H1 (cell line): ENCODE results near the gene RPTOR. TPM values are rescaled to one million over a fixed set of nuclear protein-coding genes. Genes with fewer than 3 reads are reported as not detected.

Source experiments
- CTCF ChIA-PET: fragments of 300-600 bp; sonication (Branson Sonifier 250); formaldehyde crosslinking; loops from one replicate; lab custom pipeline; 2021; ENCODE audit not compliant: partially characterized antibody; lab: Charles Lee
- POLR2A ChIA-PET: fragments of 300-600 bp; sonication (Branson Sonifier 250); formaldehyde crosslinking; loops from one replicate; lab custom pipeline; 2021; ENCODE audit warnings: inconsistent platforms; ENCODE audit not compliant: partially characterized antibody; lab: Charles Lee
- DNase-seq, 2 experiments: peaks; one replicate each; pipeline versions ENCODE4 v3.0.0 to v3.0.0-alpha.2; 2010 to 2022; ENCODE audit warnings: low spot score in 2 of 2, low read depth in 1 of 2, mixed read lengths in 1 of 2
- FAIRE-seq: peaks from 2 replicates; lab custom pipeline; 2011; peaks lifted over from hg19 to GRCh38; lab: Jason Lieb, UNC
- H2AFZ ChIP-seq: 2 replicates; pipeline ENCODE4 v1.8.1; 2012; ENCODE audit warnings: low read length, inconsistent platforms
- H2AK5ac ChIP-seq: 2 replicates; pipeline ENCODE4 v1.6.1; 2013; ENCODE audit warnings: low read depth, low read length
- H2BK120ac ChIP-seq: replicated peaks from 2 replicates; pipeline ENCODE3; 2013; ENCODE audit warnings: low read depth, low read length, inconsistent platforms
- H2BK12ac ChIP-seq: 2 replicates; pipeline ENCODE4 v1.6.1; 2013; ENCODE audit warnings: low read depth, low read length
- H2BK15ac ChIP-seq: 2 replicates; pipeline ENCODE4 v1.6.1; 2013; ENCODE audit warnings: low read length
- H2BK20ac ChIP-seq: 2 replicates; pipeline ENCODE4 v1.6.1; 2013; ENCODE audit warnings: low read length
- H2BK5ac ChIP-seq: 2 replicates; pipeline ENCODE4 v1.6.1; 2013; ENCODE audit warnings: low read depth, low read length
- H3K14ac ChIP-seq: 2 replicates; pipeline ENCODE4 v1.6.1; 2013; ENCODE audit warnings: inconsistent platforms; ENCODE audit not compliant: insufficient read length
- H3K18ac ChIP-seq: 2 replicates; pipeline ENCODE4 v1.6.1; 2013; ENCODE audit warnings: low read length; ENCODE audit errors: extremely low read depth
- H3K23ac ChIP-seq: 2 replicates; pipeline ENCODE4 v1.6.1; 2013; ENCODE audit warnings: inconsistent platforms; ENCODE audit not compliant: insufficient read length
- H3K23me2 ChIP-seq: 2 replicates; pipeline ENCODE4 v1.6.1; 2013; ENCODE audit warnings: low read depth, low read length
- H3K27ac ChIP-seq: 2 replicates; pipeline ENCODE4 v1.6.1; 2011; ENCODE audit warnings: low read depth, low read length, inconsistent platforms
- H3K27me3 ChIP-seq, 4 experiments: replicated peaks in 1 of 4; 1 replicate in 1 of 4; 2 replicates in 3 of 4; pipeline versions ENCODE4 v1.6.1 to v1.8.1; 2011 to 2013; ENCODE audit warnings: low read length in 3 of 4, mild to moderate bottlenecking in 3 of 4, inconsistent platforms in 2 of 4, mixed read lengths in 2 of 4, moderate library complexity in 1 of 4; ENCODE audit not compliant: control insufficient read depth in 3 of 4, insufficient read depth in 3 of 4; ENCODE audit errors: extremely low read depth in 1 of 4
- H3K36me3 ChIP-seq, 4 experiments: 2 replicates each; pipeline versions ENCODE4 v1.6.1 to v1.8.1; 2011 to 2013; ENCODE audit warnings: mild to moderate bottlenecking in 4 of 4, low read length in 3 of 4, moderate library complexity in 2 of 4, control low read depth in 1 of 4, inconsistent platforms in 1 of 4; ENCODE audit not compliant: insufficient read depth in 4 of 4, control insufficient read depth in 2 of 4
- H3K4ac ChIP-seq: replicated peaks from 2 replicates; pipeline ENCODE3; 2013; ENCODE audit warnings: low read length, low read depth, mixed read lengths, inconsistent platforms; ENCODE audit not compliant: insufficient read length
- H3K4me1 ChIP-seq, 4 experiments: replicated peaks in 1 of 4; 1 replicate in 1 of 4; 2 replicates in 3 of 4; pipeline versions ENCODE4 v1.6.1 to v1.8.1; 2011 to 2013; ENCODE audit warnings: low read length in 3 of 4, inconsistent platforms in 2 of 4, mixed read lengths in 1 of 4; ENCODE audit not compliant: insufficient read depth in 4 of 4, control insufficient read depth in 3 of 4
- H3K4me2 ChIP-seq, 2 experiments: 2 replicates each; pipeline versions ENCODE4 v1.6.1 to v1.8.1; 2011 to 2013; ENCODE audit warnings: low read depth in 2 of 2, low read length in 2 of 2, control low read depth in 1 of 2, inconsistent platforms in 1 of 2, mild to moderate bottlenecking in 1 of 2; ENCODE audit not compliant: insufficient read depth in 1 of 2
- H3K4me3 ChIP-seq, 4 experiments: fragments of 200-600, 300-600 bp in 1 of 4; sonication (generic), shearing (Covaris generic), sonication (Bioruptor Twin) in 1 of 4; 2 replicates each; pipeline versions ENCODE4 v1.5.1 to v1.8.1; 2011 to 2016; ENCODE audit warnings: low read length in 4 of 4, low read depth in 3 of 4, control low read depth in 2 of 4, inconsistent platforms in 2 of 4, mild to moderate bottlenecking in 2 of 4, mixed read lengths in 1 of 4, moderate library complexity in 1 of 4; ENCODE audit not compliant: insufficient read depth in 2 of 4; ENCODE audit errors: extremely low read depth in 1 of 4
- H3K56ac ChIP-seq: replicated peaks from 2 replicates; pipeline ENCODE3; 2013; ENCODE audit warnings: low read depth, mild to moderate bottlenecking, mixed read lengths, low read length, inconsistent platforms; ENCODE audit not compliant: insufficient read length
- H3K79me1 ChIP-seq: 2 replicates; pipeline ENCODE4 v1.6.1; 2013; ENCODE audit warnings: low read depth, low read length, control low read depth
- H3K79me2 ChIP-seq, 2 experiments: 2 replicates each; pipeline versions ENCODE4 v1.6.1 to v1.8.1; 2012 to 2013; ENCODE audit warnings: low read length in 2 of 2, mild to moderate bottlenecking in 2 of 2, inconsistent platforms in 1 of 2; ENCODE audit not compliant: insufficient read depth in 2 of 2, control insufficient read depth in 1 of 2
- H3K9ac ChIP-seq, 4 experiments: replicated peaks in 1 of 4; 1 replicate in 1 of 4; 2 replicates in 3 of 4; pipeline versions ENCODE4 v1.6.1 to v1.8.1; 2011 to 2013; ENCODE audit warnings: low read depth in 3 of 4, low read length in 3 of 4, control low read depth in 2 of 4, mild to moderate bottlenecking in 2 of 4, moderate library complexity in 2 of 4, inconsistent platforms in 1 of 4; ENCODE audit errors: extremely low read depth in 1 of 4
- H3K9me3 ChIP-seq, 2 experiments: 2 replicates each; pipeline versions ENCODE4 v1.6.1 to v1.8.1; 2012 to 2013; ENCODE audit warnings: mild to moderate bottlenecking in 2 of 2, moderate library complexity in 2 of 2, control low read depth in 1 of 2, inconsistent platforms in 1 of 2, low read depth in 1 of 2, low read length in 1 of 2, mixed read lengths in 1 of 2; ENCODE audit not compliant: insufficient read depth in 2 of 2
- H4K20me1 ChIP-seq, 2 experiments: replicated peaks in 1 of 2; 2 replicates each; pipeline versions ENCODE3 to v1.8.1; 2011 to 2013; ENCODE audit warnings: inconsistent platforms in 2 of 2, low read length in 2 of 2, mild to moderate bottlenecking in 1 of 2; ENCODE audit not compliant: insufficient read depth in 2 of 2, control insufficient read depth in 1 of 2
- H4K5ac ChIP-seq: 2 replicates; pipeline ENCODE4 v1.6.1; 2013; ENCODE audit warnings: low read length, low read depth, mixed read lengths, inconsistent platforms; ENCODE audit not compliant: insufficient read length
- H4K8ac ChIP-seq: 2 replicates; pipeline ENCODE4 v1.8.0; 2013; ENCODE audit warnings: mild to moderate bottlenecking, moderate library complexity, low read length, inconsistent platforms; ENCODE audit not compliant: insufficient read depth; ENCODE audit errors: extremely low read depth
- H4K91ac ChIP-seq: replicated peaks from 2 replicates; pipeline ENCODE3; 2013; ENCODE audit warnings: low read length, mixed read lengths, inconsistent platforms; ENCODE audit not compliant: insufficient read length
- BACH1 ChIP-seq: IDR thresholded peaks from 2 replicates; pipeline ENCODE4 v1.6.1; 2012; ENCODE audit warnings: low read length, improper control_type of control experiment
- BCL11A ChIP-seq, 2 experiments: IDR thresholded peaks; one replicate each; pipeline ENCODE4 v1.6.1; 2011; ENCODE audit warnings: low read depth in 2 of 2, low read length in 2 of 2, mild to moderate bottlenecking in 2 of 2
- CBX8 ChIP-seq: fragments of 300-800, 300-1000 bp; sonication (generic); IDR thresholded peaks from 2 replicates; pipeline ENCODE4 v1.7.1; 2016; ENCODE audit warnings: low read depth, low read length, borderline replicate concordance
- EGR1 ChIP-seq: IDR thresholded peaks from 2 replicates; pipeline ENCODE4 v1.6.1; 2011; ENCODE audit warnings: low read depth, low read length, borderline replicate concordance
- HDAC6 ChIP-seq: IDR thresholded peaks from one replicate; pipeline ENCODE4 v1.7.1; 2012; ENCODE audit warnings: low read depth, mild to moderate bottlenecking, inconsistent platforms, low read length, moderate library complexity
- KDM1A ChIP-seq: fragments of 200-600, 300-600 bp; sonication (generic); IDR thresholded peaks from 2 replicates; pipeline ENCODE4 v1.7.1; 2016; ENCODE audit warnings: mild to moderate bottlenecking, low read length, borderline replicate concordance
- NANOG ChIP-seq: IDR thresholded peaks from 2 replicates; pipeline ENCODE4 v1.6.1; 2011; ENCODE audit warnings: low read length, low read depth, mild to moderate bottlenecking, inconsistent platforms; ENCODE audit not compliant: insufficient read depth, poor library complexity, severe bottlenecking
- RFX5 ChIP-seq: IDR thresholded peaks from 2 replicates; pipeline ENCODE4 v1.6.1; 2011; ENCODE audit warnings: low read depth, low read length, improper control_type of control experiment, borderline replicate concordance
- SIRT6 ChIP-seq: IDR thresholded peaks from one replicate; pipeline ENCODE4 v1.7.1; 2012; ENCODE audit warnings: low read length, inconsistent platforms
- SIX5 ChIP-seq: IDR thresholded peaks from 2 replicates; pipeline ENCODE4 v1.6.1; 2011; ENCODE audit warnings: mild to moderate bottlenecking, low read depth, low read length
- SP4 ChIP-seq: IDR thresholded peaks from 2 replicates; pipeline ENCODE4 v1.6.1; 2012; ENCODE audit warnings: low read length, inconsistent platforms
- TAF7 ChIP-seq: optimal IDR thresholded peaks from 2 replicates; pipeline ENCODE3; 2011; ENCODE audit warnings: low read depth, mild to moderate bottlenecking, inconsistent platforms, low read length, moderate library complexity, borderline replicate concordance
- TBP ChIP-seq: IDR thresholded peaks from 2 replicates; pipeline ENCODE4 v1.6.1; 2011; ENCODE audit warnings: low read depth, low read length, improper control_type of control experiment
- WGBS, 2 experiments: shearing (Covaris generic) in 1 of 2; methylation state at CpG; one replicate each; pipeline versions ENCODE4 v1.1.6 to v1.1.7; 2013 to 2015; ENCODE audit warnings: low lambda C conversion rate in 2 of 2, mixed read lengths in 2 of 2, inconsistent platforms in 1 of 2, low coverage in 1 of 2, missing lambda C conversion rate in 1 of 2; ENCODE audit not compliant: insufficient replicate concordance in 2 of 2, insufficient coverage in 1 of 2, insufficient read length in 1 of 2; ENCODE audit errors: extremely low coverage in 1 of 2, missing lambda C conversion rate in 1 of 2; 5-methylcytosine and 5-hydroxymethylcytosine counted together
- polyA plus RNA-seq, 7 experiments: library from polyadenylated mRNA; depleted of rRNA in 3 of 7; stranded (reverse) in 5 of 7; unstranded in 2 of 7; fragments of >200 nt in 5 of 7; fragments of 200-250 nt in 2 of 7; gene quantifications; 1 replicate in 5 of 7; 2 replicates in 1 of 7; 4 replicates in 1 of 7; pipeline versions ENCODE4 v1.2.1 to v1.2.3, GENCODE V29; 2011 to 2013; ENCODE audit warnings: missing spikeins in 2 of 7, mixed read lengths in 2 of 7
- total RNA-seq: library from RNA; stranded (reverse); fragmentation: NEBNext Ultra II Directional; extraction: Animal tissue kit (Norgen Biotek cat#: 25700); gene quantifications from 2 replicates; pipeline ENCODE4 v1.2.1, GENCODE V29; 2021
- TF ChIP-seq, protein P1 (sequence below): IDR thresholded peaks from 2 replicates; pipeline ENCODE4 v1.6.1; 2012; ENCODE audit warnings: inconsistent platforms

RPTOR gene
- total and polyA plus RNA-seq, 2 of the 8 experiments (the other 6 are each of a cell fraction or from before 2014, with no cell fraction given): 6.9 to 28.7 TPM

DNA sequence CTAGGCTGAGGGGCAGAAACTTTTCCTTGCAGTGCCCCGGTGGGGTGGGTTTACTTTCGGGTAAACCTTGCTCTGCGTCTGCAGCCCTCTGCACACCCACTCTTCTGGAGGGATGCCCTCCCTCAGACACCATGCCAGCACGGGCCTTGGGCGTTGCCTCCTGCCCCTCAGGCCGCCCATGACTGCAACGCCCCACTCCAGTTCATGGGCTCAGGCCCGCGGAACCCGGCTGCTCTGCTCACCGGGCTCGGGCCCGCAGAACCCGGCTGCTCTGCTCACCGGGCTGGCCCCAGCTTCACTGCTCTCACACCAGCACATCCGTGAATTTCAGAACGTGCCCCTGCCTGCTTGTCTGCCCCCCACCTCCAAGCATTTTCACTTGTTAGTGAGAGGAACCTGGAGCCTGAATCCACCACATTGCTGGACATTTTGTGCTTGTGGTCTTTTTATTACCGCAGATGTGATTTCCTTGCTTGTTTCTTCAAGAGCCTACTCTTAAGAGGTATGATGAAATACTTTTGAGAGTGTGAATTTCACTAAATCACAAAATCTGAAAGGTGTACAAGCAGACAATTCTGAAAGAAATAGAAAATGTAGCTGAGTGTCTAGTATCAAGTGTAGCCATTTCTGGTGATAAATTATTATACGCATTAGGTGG is 130.9 kb downstream of the RPTOR start:
- H3K27me3 ChIP-seq: no peaks in the 10 kb centered on the region
- H3K9ac ChIP-seq: no peak overlapping the region
- H4K91ac ChIP-seq: no peak overlapping the region
- H3K23ac ChIP-seq: no peak overlapping the region
- H3K36me3 ChIP-seq: no peaks in the 10 kb centered on the region
- 0 out of 4 replicates have a peak, but pooled peaks cover 0 to 16% of the 10 kb centered on the region in 2 experiments for H3K79me2 ChIP-seq
- H3K4me3 ChIP-seq: no peak overlapping the region
- H2BK5ac ChIP-seq: no peak overlapping the region
- no peak overlapping the region for H3K56ac ChIP-seq
- no peak overlapping the region for H3K18ac ChIP-seq
- H4K5ac ChIP-seq: no peak overlapping the region
- H2AK5ac ChIP-seq: no peak overlapping the region
- H3K4me2 ChIP-seq: no peak overlapping the region
- FAIRE-seq: no peak
- no peak overlapping the region for H2BK120ac ChIP-seq
- no peak overlapping the region for H2BK15ac ChIP-seq
- POLR2A ChIA-PET: no interaction called here
- no peak overlapping the region for H2AFZ ChIP-seq
- WGBS, 2 experiments: 91% methylated on average over 19 of the region's 19 CpGs; no CpG with 5 or more reads in 1 of the 2 experiments
- no peak overlapping the region for H2BK12ac ChIP-seq
- H3K9me3 ChIP-seq: no peaks in the 10 kb centered on the region
- H2BK20ac ChIP-seq: no peak overlapping the region
- no peak overlapping the region for H4K8ac ChIP-seq
- H3K27ac ChIP-seq: no peak overlapping the region
- peaks cover 0 to 3% of the 10 kb centered on the region in 2 experiments for H4K20me1 ChIP-seq
- H3K23me2 ChIP-seq: no peaks in the 10 kb centered on the region
- no peak overlapping the region for H3K14ac ChIP-seq
- CTCF ChIA-PET: interaction anchor here (0.6 to 1.1 kb wide), 2 partner anchors 23 to 166 kb away, joined by 3 read pairs; no protein-coding TSS in a partner anchor
- H3K4me1 ChIP-seq: peaks cover 0 to 10% (median 5%) of the 10 kb centered on the region in 4 experiments; a peak in 4 of 7 replicates
- no peak for DNase-seq
- no peak overlapping the region for H3K4ac ChIP-seq
- H3K79me1 ChIP-seq: no peaks in the 10 kb centered on the region
- TF ChIP-seq HDAC6: no peak
- TF ChIP-seq BCL11A (IDR thresholded peaks at IDR 0.05; ENCODE audit: low read depth in 2 of 2, low read length in 2 of 2): no peak
- TF ChIP-seq, protein P1, sequence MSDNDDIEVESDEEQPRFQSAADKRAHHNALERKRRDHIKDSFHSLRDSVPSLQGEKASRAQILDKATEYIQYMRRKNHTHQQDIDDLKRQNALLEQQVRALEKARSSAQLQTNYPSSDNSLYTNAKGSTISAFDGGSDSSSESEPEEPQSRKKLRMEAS: no peak
- TF ChIP-seq BACH1: no peak
- TF ChIP-seq TBP: no peak
- TF ChIP-seq NANOG: no peak
- no peak for TF ChIP-seq EGR1
- TF ChIP-seq SP4: no peak
- no peak for TF ChIP-seq TAF7
- no peak for TF ChIP-seq KDM1A
- no peak for TF ChIP-seq CBX8
- no peak for TF ChIP-seq SIRT6
- no peak for TF ChIP-seq RFX5
- no peak for TF ChIP-seq SIX5
